ENCODE measurements around the gene FAM3B.

FAM3B gene

DNA sequence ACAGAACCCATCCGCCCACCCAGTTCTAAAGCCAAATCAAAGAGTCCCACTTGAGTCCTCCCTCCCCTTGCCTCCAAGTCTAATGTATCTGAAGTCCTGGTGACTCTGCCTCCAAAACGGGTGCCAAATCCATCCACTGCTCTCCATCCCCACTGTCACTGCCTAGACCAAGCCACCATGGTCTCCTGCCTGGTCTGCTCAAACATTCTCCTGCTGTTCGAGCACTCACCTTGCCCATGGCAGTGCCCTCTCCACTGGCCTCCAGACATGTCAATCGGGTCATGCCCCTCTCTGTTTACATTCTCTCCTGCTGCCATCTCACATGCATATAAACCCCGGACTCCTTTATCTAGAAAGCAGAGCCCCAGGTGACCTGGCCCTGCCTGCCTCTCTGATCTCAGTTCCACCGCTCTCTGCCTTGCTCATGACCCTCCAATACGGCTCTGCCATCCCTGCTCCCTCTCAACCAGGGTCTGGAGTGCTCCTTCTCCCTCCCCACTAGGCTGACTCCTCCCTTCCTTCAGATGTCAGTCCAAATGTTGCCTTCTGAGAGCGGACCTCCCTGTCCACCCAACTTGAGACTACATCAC is 77.4 kb downstream of the FAM3B start:
- TF ChIP-seq EZH2 (IDR thresholded peaks at IDR 0.05; ENCODE audit: borderline replicate concordance, low read length) (no peak), CTCF (IDR thresholded peaks at IDR 0.05; ENCODE audit: low read length) (no peak)
- Histone ChIP-seq H3K4me3 (ENCODE audit: low read depth, low read length, poor library complexity, severe bottlenecking) (no peak overlapping the region), H4K20me1 (ENCODE audit: insufficient read depth, low read length) (no peaks in the 10 kb centered on the region), H3K79me2 (ENCODE audit: insufficient read depth, low read length) (no peaks in the 10 kb centered on the region), H3K27me3 (ENCODE audit: insufficient read depth, low read length) (no peaks in the 10 kb centered on the region), H3K9ac (ENCODE audit: low read length) (no peak overlapping the region), H3K4me1 (ENCODE audit: insufficient read depth, low read length, severe bottlenecking) (no peaks in the 10 kb centered on the region), H3K27ac (ENCODE audit: low read depth, low read length, poor library complexity, severe bottlenecking) (no peak overlapping the region), H3K4me2 (ENCODE audit: low read length) (no peak overlapping the region), H2AFZ (ENCODE audit: low read length) (no peak overlapping the region), H3F3A (ENCODE audit: insufficient read depth, low read length) (no peaks in the 10 kb centered on the region), H3K9me3 (ENCODE audit: low read length) (no peaks in the 10 kb centered on the region), H3K9me2 (ENCODE audit: low read depth, low read length) (no peaks in the 10 kb centered on the region), H3K36me3 (ENCODE audit: insufficient read depth, low read length) (peaks cover 79% of the 10 kb centered on the region)

DNA sequence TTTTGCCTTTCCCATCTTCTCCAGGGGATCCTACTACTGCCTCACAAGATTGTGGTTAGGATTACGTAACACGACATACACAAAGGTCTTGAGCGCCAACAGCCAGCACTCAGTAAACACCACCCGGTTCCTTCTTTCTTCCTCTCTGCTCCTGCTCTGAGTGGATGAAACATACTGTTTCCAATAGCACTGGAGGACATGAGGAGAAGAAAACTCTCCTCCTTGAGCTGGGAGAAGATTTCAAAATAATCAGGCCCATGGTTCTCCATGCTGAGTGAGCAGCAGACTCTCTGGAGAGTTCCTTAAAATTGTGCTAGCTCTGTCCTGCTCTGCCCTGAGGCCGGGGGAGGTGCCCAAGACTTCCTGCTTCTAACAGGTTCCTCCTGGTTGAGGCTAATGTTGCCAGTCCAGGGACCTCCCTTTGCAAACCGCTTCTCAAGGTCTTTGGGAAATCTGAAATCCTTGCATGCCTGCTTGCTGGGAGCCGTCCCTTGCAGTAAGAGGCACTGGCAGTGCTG is 80.0 kb downstream of the FAM3B start:
- Histone ChIP-seq H3K4me3 (ENCODE audit: low read depth, low read length, poor library complexity, severe bottlenecking) (no peak overlapping the region), H3K4me1 (ENCODE audit: insufficient read depth, low read length, severe bottlenecking) (no peaks in the 10 kb centered on the region), H2AFZ (ENCODE audit: low read length) (no peak overlapping the region), H3K36me3 (ENCODE audit: insufficient read depth, low read length) (peaks cover 80% of the 10 kb centered on the region), H3K27me3 (ENCODE audit: insufficient read depth, low read length) (no peaks in the 10 kb centered on the region), H3K9ac (ENCODE audit: low read length) (no peak overlapping the region), H3F3A (ENCODE audit: insufficient read depth, low read length) (no peaks in the 10 kb centered on the region), H3K9me2 (ENCODE audit: low read depth, low read length) (no peaks in the 10 kb centered on the region), H3K79me2 (ENCODE audit: insufficient read depth, low read length) (no peaks in the 10 kb centered on the region), H4K20me1 (ENCODE audit: insufficient read depth, low read length) (no peaks in the 10 kb centered on the region), H3K4me2 (ENCODE audit: low read length) (no peak overlapping the region), H3K27ac (ENCODE audit: low read depth, low read length, poor library complexity, severe bottlenecking) (no peak overlapping the region), H3K9me3 (ENCODE audit: low read length) (no peaks in the 10 kb centered on the region)
- TF ChIP-seq EZH2 (IDR thresholded peaks at IDR 0.05; ENCODE audit: borderline replicate concordance, low read length), result no peak
- TF ChIP-seq CTCF (IDR thresholded peaks at IDR 0.05; ENCODE audit: low read length), result no peak

DNA sequence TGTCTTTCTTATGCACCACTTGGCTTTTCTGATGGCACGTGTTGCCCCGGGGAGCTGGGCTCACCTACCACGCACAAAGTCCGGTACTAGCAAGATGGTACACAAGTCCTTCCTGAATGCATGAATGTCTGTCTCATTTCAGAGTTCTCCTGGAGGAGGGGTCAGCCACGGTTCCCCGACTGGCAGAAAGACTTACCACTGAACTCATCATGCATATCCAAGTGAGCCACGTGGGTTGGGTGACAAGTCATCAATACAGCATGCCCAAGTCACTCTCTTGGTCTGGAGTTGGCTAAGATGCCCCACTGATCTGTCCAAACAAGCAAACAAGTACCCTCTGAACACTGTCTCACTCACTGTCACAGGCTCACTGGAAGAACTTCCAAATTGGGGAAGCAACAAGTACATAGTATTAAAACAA is 80.9 kb downstream of the FAM3B start:
- Histone ChIP-seq H3K79me2 (ENCODE audit: insufficient read depth, low read length) (no peaks in the 10 kb centered on the region), H3F3A (ENCODE audit: insufficient read depth, low read length) (no peaks in the 10 kb centered on the region), H3K9me3 (ENCODE audit: low read length) (no peaks in the 10 kb centered on the region), H3K4me2 (ENCODE audit: low read length) (no peak overlapping the region), H3K4me3 (ENCODE audit: low read depth, low read length, poor library complexity, severe bottlenecking) (no peak overlapping the region), H3K36me3 (ENCODE audit: insufficient read depth, low read length) (peaks cover 79% of the 10 kb centered on the region), H3K9me2 (ENCODE audit: low read depth, low read length) (no peaks in the 10 kb centered on the region), H3K27me3 (ENCODE audit: insufficient read depth, low read length) (no peaks in the 10 kb centered on the region), H3K27ac (ENCODE audit: low read depth, low read length, poor library complexity, severe bottlenecking) (no peak overlapping the region), H3K9ac (ENCODE audit: low read length) (no peak overlapping the region), H3K4me1 (ENCODE audit: insufficient read depth, low read length, severe bottlenecking) (no peaks in the 10 kb centered on the region), H4K20me1 (ENCODE audit: insufficient read depth, low read length) (no peaks in the 10 kb centered on the region), H2AFZ (ENCODE audit: low read length) (no peak overlapping the region)
- TF ChIP-seq CTCF (IDR thresholded peaks at IDR 0.05; ENCODE audit: low read length) (no peak), EZH2 (IDR thresholded peaks at IDR 0.05; ENCODE audit: borderline replicate concordance, low read length) (no peak)

Measured in OCI-LY1 (cell line).